PFSK-1 (cell line): ENCODE data around the gene PSMB7.

Source experiments
- FOXP2 ChIP-seq: optimal IDR thresholded peaks from 2 replicates; pipeline ENCODE3; 2011; ENCODE audit warnings: borderline replicate concordance, control low read depth, inconsistent platforms; ENCODE audit not compliant: insufficient read depth; ENCODE audit errors: extremely low read length, extremely low read depth
- POLR2AphosphoS5 ChIP-seq: IDR thresholded peaks from 2 replicates; pipeline ENCODE4 v1.6.1; 2012; ENCODE audit warnings: low read depth, mild to moderate bottlenecking, control low read depth, low read length, moderate library complexity
- SIN3A ChIP-seq: IDR thresholded peaks from 2 replicates; pipeline ENCODE4 v1.6.1; 2012; ENCODE audit warnings: mild to moderate bottlenecking, low read length, moderate library complexity, borderline replicate concordance; ENCODE audit not compliant: insufficient read depth
- TAF1 ChIP-seq: IDR thresholded peaks from 2 replicates; pipeline ENCODE4 v1.6.1; 2012; ENCODE audit warnings: low read length, control low read depth, borderline replicate concordance; ENCODE audit not compliant: insufficient read depth
- TF ChIP-seq, protein P1 (sequence below), 2 experiments: IDR thresholded peaks; 2 replicates each; pipeline versions ENCODE4 v1.6.1 to v1.8.0; 2011 to 2012; ENCODE audit warnings: low read depth in 2 of 2, low read length in 2 of 2, control low read depth in 1 of 2, inconsistent platforms in 1 of 2, mild to moderate bottlenecking in 1 of 2, moderate library complexity in 1 of 2; ENCODE audit not compliant: insufficient read depth in 1 of 2

DNA sequence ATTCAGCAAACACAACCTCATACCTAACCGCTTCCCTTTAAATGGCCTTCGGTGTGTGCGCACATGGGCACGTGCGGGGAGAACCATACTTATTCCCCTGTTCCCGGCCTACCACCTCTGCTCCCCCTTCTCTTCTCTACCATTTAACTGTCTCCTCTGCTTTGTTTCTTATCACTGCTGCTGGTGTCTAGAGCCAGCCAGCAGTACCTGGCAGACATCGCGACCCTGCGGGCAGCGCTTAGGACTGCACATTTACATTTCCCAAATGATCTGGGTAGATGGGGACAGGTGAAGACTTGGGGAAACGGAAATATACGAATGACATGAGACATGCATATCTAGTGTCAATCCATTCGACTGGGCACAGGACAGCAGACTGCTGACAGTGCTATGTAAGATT lies 56.6 kb downstream of the PSMB7 start:
- TF ChIP-seq, protein P1, sequence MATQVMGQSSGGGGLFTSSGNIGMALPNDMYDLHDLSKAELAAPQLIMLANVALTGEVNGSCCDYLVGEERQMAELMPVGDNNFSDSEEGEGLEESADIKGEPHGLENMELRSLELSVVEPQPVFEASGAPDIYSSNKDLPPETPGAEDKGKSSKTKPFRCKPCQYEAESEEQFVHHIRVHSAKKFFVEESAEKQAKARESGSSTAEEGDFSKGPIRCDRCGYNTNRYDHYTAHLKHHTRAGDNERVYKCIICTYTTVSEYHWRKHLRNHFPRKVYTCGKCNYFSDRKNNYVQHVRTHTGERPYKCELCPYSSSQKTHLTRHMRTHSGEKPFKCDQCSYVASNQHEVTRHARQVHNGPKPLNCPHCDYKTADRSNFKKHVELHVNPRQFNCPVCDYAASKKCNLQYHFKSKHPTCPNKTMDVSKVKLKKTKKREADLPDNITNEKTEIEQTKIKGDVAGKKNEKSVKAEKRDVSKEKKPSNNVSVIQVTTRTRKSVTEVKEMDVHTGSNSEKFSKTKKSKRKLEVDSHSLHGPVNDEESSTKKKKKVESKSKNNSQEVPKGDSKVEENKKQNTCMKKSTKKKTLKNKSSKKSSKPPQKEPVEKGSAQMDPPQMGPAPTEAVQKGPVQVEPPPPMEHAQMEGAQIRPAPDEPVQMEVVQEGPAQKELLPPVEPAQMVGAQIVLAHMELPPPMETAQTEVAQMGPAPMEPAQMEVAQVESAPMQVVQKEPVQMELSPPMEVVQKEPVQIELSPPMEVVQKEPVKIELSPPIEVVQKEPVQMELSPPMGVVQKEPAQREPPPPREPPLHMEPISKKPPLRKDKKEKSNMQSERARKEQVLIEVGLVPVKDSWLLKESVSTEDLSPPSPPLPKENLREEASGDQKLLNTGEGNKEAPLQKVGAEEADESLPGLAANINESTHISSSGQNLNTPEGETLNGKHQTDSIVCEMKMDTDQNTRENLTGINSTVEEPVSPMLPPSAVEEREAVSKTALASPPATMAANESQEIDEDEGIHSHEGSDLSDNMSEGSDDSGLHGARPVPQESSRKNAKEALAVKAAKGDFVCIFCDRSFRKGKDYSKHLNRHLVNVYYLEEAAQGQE (IDR thresholded peaks at IDR 0.05; ENCODE audit: insufficient read depth in 1 of 2, low read depth in 2 of 2, low read length in 2 of 2), result no peak
- TF ChIP-seq SIN3A (no peak), POLR2AphosphoS5 (no peak), TAF1 (no peak), FOXP2 (no peak)
